SU-DHL-6 (cell line): ENCODE data around the gene NFIC.
A peak's percentile ranks its signal among the peaks of the same experiment; 100 is the strongest.

Experiments used
- CTCF ChIP-seq: fragments of 200-600 bp; sonication (generic); IDR thresholded peaks from one replicate; pipeline ENCODE4 v1.5.1; 2017; ENCODE audit warnings: antibody characterized with exemption, mild to moderate bottlenecking, low read length, moderate library complexity; ENCODE audit not compliant: insufficient read depth, poor library complexity, severe bottlenecking
- EZH2phosphoT487 ChIP-seq: fragments of 200-600 bp; sonication (generic), shearing (Covaris generic); conservative IDR thresholded peaks from 2 replicates; pipeline ENCODE4 v1.6.1; 2018; ENCODE audit warnings: mild to moderate bottlenecking, antibody characterized with exemption, low read length, moderate library complexity, mixed read lengths

- TF ChIP-seq CTCF (peak; percentile 60), EZH2phosphoT487 (no peak)
Measured at GRCh38 chr19:3324405-3324856, 42.0 kb upstream of the NFIC start.
